Fibroblast of skin of back (primary cell): ENCODE results near the gene POU2F1.

Source experiments
- DNase-seq: peaks from one replicate; pipeline ENCODE4 v3.0.0-alpha.2; 2013

The POU2F1 gene

GRCh38 chr1:167472752-167473521, 252.3 kb downstream of the POU2F1 start:
- DNase-seq: no peak

- DNase-seq: no peak
Observed at GRCh38 chr1:167473761-167474160, 253.1 kb downstream of the POU2F1 start.

- DNase-seq: no peak
Observed at GRCh38 chr1:167474191-167474641, 253.5 kb downstream of the POU2F1 start.

- DNase-seq: no peak
Observed at GRCh38 chr1:167476061-167476460, 255.4 kb downstream of the POU2F1 start.
